ENCODE results near the gene HBEGF. TPM values are rescaled to one million over a fixed set of nuclear protein-coding genes. Genes with fewer than 3 reads are reported as not detected.

The HBEGF gene
- total RNA-seq, 1 donor from 2014 or later = 257 TPM

- FAIRE-seq (no peak), DNase-seq (ENCODE audit: low read depth) (no peak)
- H2AFZ ChIP-seq (ENCODE audit: low read depth, low read length) = peak overlapping the region; percentile 19
- H3K36me3 ChIP-seq (ENCODE audit: insufficient read depth, low read length) = peaks cover 7% of the 10 kb centered on the region
- peaks cover 33% of the 10 kb centered on the region for H3K4me1 ChIP-seq (ENCODE audit: insufficient read depth, low read length)
- H3K79me2 ChIP-seq (ENCODE audit: insufficient read depth, low read length) = no peaks in the 10 kb centered on the region
- H3K4me2 ChIP-seq (ENCODE audit: low read length) = peak overlapping the region; percentile 44
- H3K27ac ChIP-seq (ENCODE audit: low read depth, low read length) = no peak overlapping the region
- Mint-ChIP-seq H3K27me3 (ENCODE audit: low read depth, unreplicated experiment) (no peaks in the 10 kb centered on the region), H3K4me1 (ENCODE audit: low read depth, unreplicated experiment) (peaks cover 72% of the 10 kb centered on the region), H3K4me3 (ENCODE audit: unreplicated experiment) (no peak overlapping the region), H3K27ac (ENCODE audit: unreplicated experiment) (peak overlapping the region; percentile 41), H3K9me3 (ENCODE audit: unreplicated experiment) (no peaks in the 10 kb centered on the region), H3K36me3 (ENCODE audit: low read depth, unreplicated experiment) (peaks cover 13% of the 10 kb centered on the region)
- no peaks in the 10 kb centered on the region for H4K20me1 ChIP-seq (ENCODE audit: insufficient read depth, low read length)
- H3K9me3 ChIP-seq (ENCODE audit: insufficient read depth, low read depth, low read length) = no peaks in the 10 kb centered on the region
- H3K27me3 ChIP-seq (ENCODE audit: insufficient read depth, low read length) = no peaks in the 10 kb centered on the region
- no peak overlapping the region for H3K4me3 ChIP-seq (ENCODE audit: insufficient read depth, low read depth, low read length)
- no peak for TF ChIP-seq EZH2 (IDR thresholded peaks at IDR 0.05; ENCODE audit: insufficient read depth, low read length)
- no peak for TF ChIP-seq CTCF (IDR thresholded peaks at IDR 0.05; ENCODE audit: insufficient read depth, low read depth, low read length)
- peak overlapping the region; percentile 41 for H3K9ac ChIP-seq (ENCODE audit: low read length)
These were observed 18.2 kb downstream of the HBEGF start for GRCh38 chr5:140328036-140328764.

- no peak for TF ChIP-seq EZH2 (IDR thresholded peaks at IDR 0.05; ENCODE audit: insufficient read depth, low read length)
- TF ChIP-seq CTCF (IDR thresholded peaks at IDR 0.05; ENCODE audit: insufficient read depth, low read depth, low read length) = no peak
- peak overlapping the region; percentile 41 for H3K9ac ChIP-seq (ENCODE audit: low read length)
- H3K4me1 ChIP-seq (ENCODE audit: insufficient read depth, low read length) = peaks cover 38% of the 10 kb centered on the region
- FAIRE-seq (no peak), DNase-seq (ENCODE audit: low read depth) (no peak)
- H3K4me3 Mint-ChIP-seq (ENCODE audit: unreplicated experiment) = no peak overlapping the region
- peaks cover 75% of the 10 kb centered on the region for H3K4me1 Mint-ChIP-seq (ENCODE audit: low read depth, unreplicated experiment)
- no peaks in the 10 kb centered on the region for H3K9me3 ChIP-seq (ENCODE audit: insufficient read depth, low read depth, low read length)
- H3K79me2 ChIP-seq (ENCODE audit: insufficient read depth, low read length) = no peaks in the 10 kb centered on the region
- H3K27ac Mint-ChIP-seq (ENCODE audit: unreplicated experiment) = peak overlapping the region; percentile 22
- H3K4me3 ChIP-seq (ENCODE audit: insufficient read depth, low read depth, low read length) = no peak overlapping the region
- H3K27me3 Mint-ChIP-seq (ENCODE audit: low read depth, unreplicated experiment) = no peaks in the 10 kb centered on the region
- peak overlapping the region; percentile 19 for H2AFZ ChIP-seq (ENCODE audit: low read depth, low read length)
- peaks cover 1% of the 10 kb centered on the region for H3K36me3 ChIP-seq (ENCODE audit: insufficient read depth, low read length)
- H3K27me3 ChIP-seq (ENCODE audit: insufficient read depth, low read length) = no peaks in the 10 kb centered on the region
- H3K36me3 Mint-ChIP-seq (ENCODE audit: low read depth, unreplicated experiment) = peaks cover 12% of the 10 kb centered on the region
- no peaks in the 10 kb centered on the region for H3K9me3 Mint-ChIP-seq (ENCODE audit: unreplicated experiment)
- H3K27ac ChIP-seq (ENCODE audit: low read depth, low read length) = no peak overlapping the region
- H4K20me1 ChIP-seq (ENCODE audit: insufficient read depth, low read length) = no peaks in the 10 kb centered on the region
- H3K4me2 ChIP-seq (ENCODE audit: low read length) = peak overlapping the region; percentile 44
These were observed 18.8 kb downstream of the HBEGF start for GRCh38 chr5:140327589-140327988.

GRCh38 chr5:140325486-140325885 lies 20.9 kb downstream of the HBEGF start:
- Histone ChIP-seq H3K9ac (ENCODE audit: low read length) (peak overlapping the region; percentile 37), H3K4me2 (ENCODE audit: low read length) (peak overlapping the region; percentile 83), H3K79me2 (ENCODE audit: insufficient read depth, low read length) (no peaks in the 10 kb centered on the region), H3K4me1 (ENCODE audit: insufficient read depth, low read length) (peaks cover 49% of the 10 kb centered on the region), H2AFZ (ENCODE audit: low read depth, low read length) (no peak overlapping the region), H4K20me1 (ENCODE audit: insufficient read depth, low read length) (no peaks in the 10 kb centered on the region), H3K36me3 (ENCODE audit: insufficient read depth, low read length) (no peaks in the 10 kb centered on the region), H3K27me3 (ENCODE audit: insufficient read depth, low read length) (no peaks in the 10 kb centered on the region), H3K4me3 (ENCODE audit: insufficient read depth, low read depth, low read length) (no peak overlapping the region), H3K9me3 (ENCODE audit: insufficient read depth, low read depth, low read length) (no peaks in the 10 kb centered on the region), H3K27ac (ENCODE audit: low read depth, low read length) (peak overlapping the region; percentile 97)
- Mint-ChIP-seq H3K27me3 (ENCODE audit: low read depth, unreplicated experiment) (no peaks in the 10 kb centered on the region), H3K4me1 (ENCODE audit: low read depth, unreplicated experiment) (peaks cover 79% of the 10 kb centered on the region), H3K4me3 (ENCODE audit: unreplicated experiment) (no peak overlapping the region), H3K9me3 (ENCODE audit: unreplicated experiment) (no peaks in the 10 kb centered on the region), H3K27ac (ENCODE audit: unreplicated experiment) (peak overlapping the region; percentile 99), H3K36me3 (ENCODE audit: low read depth, unreplicated experiment) (peaks cover 2% of the 10 kb centered on the region)
- no peak for DNase-seq (ENCODE audit: low read depth)
- TF ChIP-seq CTCF (IDR thresholded peaks at IDR 0.05; ENCODE audit: insufficient read depth, low read depth, low read length) (no peak), EZH2 (IDR thresholded peaks at IDR 0.05; ENCODE audit: insufficient read depth, low read length) (no peak)
- no peak for FAIRE-seq

All from astrocyte (in vitro differentiated cells and primary cell).